Spleen (tissue), 11 donors: Measurements from ENCODE around the gene CECR2. TPM values are rescaled to one million over a fixed set of nuclear protein-coding genes. Genes with fewer than 3 reads are reported as not detected.
A peak's percentile ranks its signal among the peaks of the same experiment; 100 is the strongest.

ENCODE experiments used
- DNase-seq: peaks from one replicate; pipeline ENCODE4 v3.0.0-alpha.2; 2020
- H3K27ac ChIP-seq, 8 donors: fragments of 200-600 bp; sonication (generic) in 7 of 8; 1 replicate in 4 of 8; 2 replicates in 4 of 8; pipeline versions ENCODE4 v1.5.0 to v1.8.0; 2016 to 2021; ENCODE audit warnings: inconsistent platforms in 4 of 8, mild to moderate bottlenecking in 4 of 8, moderate library complexity in 1 of 8
- H3K27me3 ChIP-seq, 7 donors: fragments of 200-600 bp; sonication (generic) in 6 of 7; replicated peaks in 1 of 7; 1 replicate in 4 of 7; 2 replicates in 3 of 7; pipeline versions ENCODE4 v1.5.0 to v1.8.0; 2016 to 2021; ENCODE audit warnings: inconsistent platforms in 3 of 7, mild to moderate bottlenecking in 1 of 7
- H3K36me3 ChIP-seq, 6 donors: fragments of 200-600 bp; sonication (generic) in 5 of 6; 1 replicate in 4 of 6; 2 replicates in 2 of 6; pipeline versions ENCODE4 v1.5.0 to v1.8.0; 2016 to 2021; ENCODE audit warnings: inconsistent platforms in 2 of 6
- H3K4me1 ChIP-seq, 6 donors: fragments of 200-600 bp; sonication (generic) in 5 of 6; 1 replicate in 3 of 6; 2 replicates in 3 of 6; pipeline versions ENCODE4 v1.5.0 to v1.8.0; 2016 to 2021; ENCODE audit warnings: inconsistent platforms in 3 of 6
- H3K4me3 ChIP-seq, 8 donors: fragments of 200-600 bp; sonication (generic) in 7 of 8; 1 replicate in 4 of 8; 2 replicates in 4 of 8; pipeline versions ENCODE4 v1.5.0 to v1.8.0; 2016 to 2021; ENCODE audit warnings: inconsistent platforms in 4 of 8, mild to moderate bottlenecking in 4 of 8, moderate library complexity in 2 of 8
- H3K9me3 ChIP-seq, 8 donors: fragments of 200-600 bp; sonication (generic) in 7 of 8; 1 replicate in 4 of 8; 2 replicates in 4 of 8; pipeline versions ENCODE4 v1.5.0 to v1.8.0; 2016 to 2021; ENCODE audit warnings: inconsistent platforms in 4 of 8
- POLR2A ChIP-seq, 3 donors: fragments of 450-650 bp; IDR thresholded peaks; one replicate each; pipeline ENCODE4 v1.5.1; 2017; ENCODE audit warnings: antibody characterized with exemption in 3 of 3, mild to moderate bottlenecking in 1 of 3
- POLR2AphosphoS5 ChIP-seq, 3 donors: sonication (generic); formaldehyde crosslinking; IDR thresholded peaks; one replicate each; pipeline ENCODE4 v1.5.1; 2017; ENCODE audit warnings: antibody characterized with exemption in 3 of 3
- WGBS, 5 donors: extraction: QIAGEN DNeasy Blood & Tissue Kit in 3 of 5; methylation state at CpG; one replicate each; pipeline versions ENCODE4 v1.1.5 to v1.1.7; 2013 to 2018; 5-methylcytosine and 5-hydroxymethylcytosine counted together
- intact Hi-C: fragments of 100-400 bp; cut with DNase I; formaldehyde crosslinking; loops from one replicate; pipeline ENCODE4 v1.15.0; 2023; ENCODE audit warnings: low total_unique reads
- polyA plus RNA-seq, 3 donors: library from polyadenylated mRNA; stranded (reverse); fragments of 200-250 nt; gene quantifications; one replicate each; pipeline ENCODE4 v1.2.1, GENCODE V29; 2013
- total RNA-seq, 7 donors: library from RNA; depleted of rRNA in 3 of 7; stranded (reverse); fragments of >200 nt in 3 of 7; fragmentation: NEBNext Ultra II Directional in 4 of 7; extraction: Animal tissue kit (Norgen Biotek cat#: 25700) in 4 of 7; gene quantifications; one replicate each; pipeline versions ENCODE4 v1.1.0 to v1.2.1, GENCODE V29; 2016 to 2021
- TF ChIP-seq, protein P1 (sequence below), 11 experiments: fragments of 200-600 bp in 7 of 11; fragments of 450-650 bp in 4 of 11; sonication (generic) in 4 of 11; IDR thresholded peaks in 8 of 11; conservative IDR thresholded peaks in 3 of 11; 1 replicate in 7 of 11; 2 replicates in 4 of 11; pipeline versions ENCODE4 v1.4.0 to v1.8.0; 2016 to 2021; ENCODE audit warnings: antibody characterized with exemption in 11 of 11, inconsistent platforms in 4 of 11, mild to moderate bottlenecking in 1 of 11
- donor health status: healthy with polysubstance abuse.
- donor health status: DM: no; HTN: no; CAD: no; lungs with moderate emphysema.
- donor health status: DM: no; HTN: no; CAD: no.
- donor health status: Bipolar disorder and iron deficiency.
- donor health status: healthy.
- donor health status: DM: no; HTN: no; CAD: no.
- donor health status: DM: yes; HTN: yes; CAD: no.

Gene CECR2
- total and polyA plus RNA-seq, 10 donors, result 0.05 to 3.0 (median 0.91) TPM

DNA sequence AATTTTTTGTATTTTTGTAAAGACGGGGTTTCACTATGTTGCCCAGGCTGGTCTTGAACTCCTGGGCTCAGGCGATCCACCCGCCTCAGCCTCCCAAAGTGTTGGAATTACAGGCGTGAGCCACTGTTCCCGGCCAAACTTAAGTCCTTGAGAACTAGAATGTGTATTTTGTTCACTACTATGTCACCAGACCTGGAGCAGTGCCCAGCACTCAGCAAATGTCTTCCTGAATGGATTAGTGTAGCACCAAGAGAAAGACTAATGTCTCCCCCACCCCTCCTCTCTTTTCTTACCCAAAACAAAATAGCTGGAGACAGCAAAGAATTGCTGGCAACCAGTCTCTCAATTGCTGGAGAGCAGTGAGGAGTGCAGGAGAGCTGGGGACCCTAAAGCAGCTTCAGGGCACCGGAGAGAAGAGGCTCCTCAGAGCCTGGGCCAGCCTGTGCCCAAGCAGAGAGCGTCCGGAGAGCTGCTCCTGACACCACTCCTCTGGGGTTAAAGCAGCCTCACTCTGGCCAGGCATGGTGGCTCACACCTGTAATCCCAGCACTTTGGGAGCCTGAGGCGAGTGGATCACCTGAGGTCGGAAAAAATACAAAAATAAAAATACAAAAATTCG, 209.0 kb downstream of the CECR2 start:
- Histone ChIP-seq H3K9me3 (no peaks in the 10 kb centered on the region), H3K27me3 (peaks cover 0 to 18% (median 0%) of the 10 kb centered on the region in 7 donors), H3K4me3 (no peak overlapping the region), H3K36me3 (peaks cover 0 to 9% (median 0%) of the 10 kb centered on the region in 6 donors), H3K4me1 (no peaks in the 10 kb centered on the region), H3K27ac (peak overlapping the region in 6 of 8 donors; percentile 40 to 69 (median 64))
- DNase-seq, result no peak
- 63 to 79% (median 75%) methylated on average over 11 of the region's 11 CpGs for WGBS, 5 donors
- no peak for TF ChIP-seq POLR2A (IDR thresholded peaks at IDR 0.05)
- TF ChIP-seq, protein P1, sequence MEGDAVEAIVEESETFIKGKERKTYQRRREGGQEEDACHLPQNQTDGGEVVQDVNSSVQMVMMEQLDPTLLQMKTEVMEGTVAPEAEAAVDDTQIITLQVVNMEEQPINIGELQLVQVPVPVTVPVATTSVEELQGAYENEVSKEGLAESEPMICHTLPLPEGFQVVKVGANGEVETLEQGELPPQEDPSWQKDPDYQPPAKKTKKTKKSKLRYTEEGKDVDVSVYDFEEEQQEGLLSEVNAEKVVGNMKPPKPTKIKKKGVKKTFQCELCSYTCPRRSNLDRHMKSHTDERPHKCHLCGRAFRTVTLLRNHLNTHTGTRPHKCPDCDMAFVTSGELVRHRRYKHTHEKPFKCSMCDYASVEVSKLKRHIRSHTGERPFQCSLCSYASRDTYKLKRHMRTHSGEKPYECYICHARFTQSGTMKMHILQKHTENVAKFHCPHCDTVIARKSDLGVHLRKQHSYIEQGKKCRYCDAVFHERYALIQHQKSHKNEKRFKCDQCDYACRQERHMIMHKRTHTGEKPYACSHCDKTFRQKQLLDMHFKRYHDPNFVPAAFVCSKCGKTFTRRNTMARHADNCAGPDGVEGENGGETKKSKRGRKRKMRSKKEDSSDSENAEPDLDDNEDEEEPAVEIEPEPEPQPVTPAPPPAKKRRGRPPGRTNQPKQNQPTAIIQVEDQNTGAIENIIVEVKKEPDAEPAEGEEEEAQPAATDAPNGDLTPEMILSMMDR (IDR thresholded peaks at IDR 0.05 in 8 of 11, conservative IDR thresholded peaks at IDR 0.05 in 3 of 11), result no peak
- peak in 1 of 3 donors; percentile 46 for TF ChIP-seq POLR2AphosphoS5 (IDR thresholded peaks at IDR 0.05)
- intact Hi-C loops, result no loop called here

DNA sequence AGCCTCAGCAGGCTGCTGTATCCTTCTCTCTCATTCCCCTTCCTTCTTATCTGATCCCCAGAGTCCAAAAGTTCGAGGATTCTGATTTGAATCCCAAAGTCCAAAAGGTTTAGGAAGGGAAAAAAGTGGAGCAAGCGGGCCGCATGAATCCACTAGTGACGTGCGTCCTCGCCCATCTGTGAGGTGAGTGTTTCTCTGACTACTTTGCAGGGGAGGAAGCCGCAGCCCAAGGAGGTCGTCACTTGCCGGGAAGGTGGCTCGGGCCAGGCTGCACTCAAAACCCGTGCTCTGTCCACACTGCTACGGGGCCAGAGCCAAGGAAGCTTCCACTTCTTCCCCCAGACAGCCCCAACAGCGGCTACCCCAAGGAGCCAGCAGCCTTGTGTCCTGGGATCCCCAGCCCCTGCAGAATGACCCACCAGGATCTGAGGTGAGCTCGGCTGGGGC, 210.3 kb downstream of the CECR2 start:
- Histone ChIP-seq H3K27ac (peak overlapping the region in 1 of 8 donors; percentile 64), H3K4me3 (no peak overlapping the region), H3K9me3 (no peaks in the 10 kb centered on the region), H3K4me1 (no peaks in the 10 kb centered on the region), H3K27me3 (peaks cover 0 to 10% (median 0%) of the 10 kb centered on the region in 7 donors), H3K36me3 (peaks cover 0 to 9% (median 0%) of the 10 kb centered on the region in 6 donors)
- intact Hi-C loops, result no loop called here
- TF ChIP-seq POLR2AphosphoS5 (IDR thresholded peaks at IDR 0.05), result no peak
- no peak for TF ChIP-seq POLR2A (IDR thresholded peaks at IDR 0.05)
- TF ChIP-seq, protein P1 (IDR thresholded peaks at IDR 0.05 in 8 of 11, conservative IDR thresholded peaks at IDR 0.05 in 3 of 11), result no peak
- DNase-seq, result no peak
- 88 to 93% (median 90%) methylated on average over 11 to 14 of the region's 14 CpGs for WGBS, 5 donors

DNA sequence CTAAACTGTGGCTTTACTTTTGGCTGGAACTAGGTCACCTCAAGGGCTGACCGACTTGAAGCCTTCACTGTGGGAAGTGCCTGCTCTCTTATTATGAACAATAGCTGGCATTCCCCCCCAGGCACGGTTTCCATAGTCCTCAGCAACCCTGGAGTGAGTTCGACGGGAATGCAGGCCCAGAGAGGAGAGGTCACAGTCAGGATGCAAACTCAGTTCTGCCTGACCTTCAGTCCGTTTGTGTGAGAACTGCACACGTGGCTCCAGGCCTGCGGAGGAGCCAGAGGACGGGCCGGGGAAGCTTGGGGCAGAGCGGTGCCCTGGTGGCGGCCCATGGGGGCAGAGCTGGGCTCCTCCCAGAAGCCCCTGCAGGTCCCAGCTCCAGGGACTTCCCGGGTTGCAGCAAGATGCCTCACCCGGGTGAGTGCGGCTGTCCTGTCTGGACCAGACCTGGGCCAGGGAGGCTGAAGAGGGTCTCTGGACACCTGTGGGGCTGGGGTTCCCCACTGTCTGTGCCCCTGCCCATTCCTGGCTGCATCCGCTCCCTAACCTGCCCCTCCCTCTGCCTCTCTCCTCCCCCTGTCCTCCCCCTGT, 211.3 kb downstream of the CECR2 start:
- no peaks in the 10 kb centered on the region for H3K9me3 ChIP-seq
- H3K4me3 ChIP-seq, result no peak overlapping the region
- 59 to 76% (median 69%) methylated on average over 12 to 15 of the region's 15 CpGs for WGBS, 5 donors
- H3K4me1 ChIP-seq, result no peaks in the 10 kb centered on the region
- peaks cover 0 to 10% (median 0%) of the 10 kb centered on the region in 7 donors for H3K27me3 ChIP-seq
- peaks cover 0 to 9% (median 0%) of the 10 kb centered on the region in 6 donors for H3K36me3 ChIP-seq
- no peak overlapping the region for H3K27ac ChIP-seq
- intact Hi-C loops, result no loop called here
- TF ChIP-seq, protein P1 (IDR thresholded peaks at IDR 0.05 in 8 of 11, conservative IDR thresholded peaks at IDR 0.05 in 3 of 11), result no peak
- TF ChIP-seq POLR2AphosphoS5 (IDR thresholded peaks at IDR 0.05) (no peak), POLR2A (IDR thresholded peaks at IDR 0.05) (no peak)
- DNase-seq, result no peak

DNA sequence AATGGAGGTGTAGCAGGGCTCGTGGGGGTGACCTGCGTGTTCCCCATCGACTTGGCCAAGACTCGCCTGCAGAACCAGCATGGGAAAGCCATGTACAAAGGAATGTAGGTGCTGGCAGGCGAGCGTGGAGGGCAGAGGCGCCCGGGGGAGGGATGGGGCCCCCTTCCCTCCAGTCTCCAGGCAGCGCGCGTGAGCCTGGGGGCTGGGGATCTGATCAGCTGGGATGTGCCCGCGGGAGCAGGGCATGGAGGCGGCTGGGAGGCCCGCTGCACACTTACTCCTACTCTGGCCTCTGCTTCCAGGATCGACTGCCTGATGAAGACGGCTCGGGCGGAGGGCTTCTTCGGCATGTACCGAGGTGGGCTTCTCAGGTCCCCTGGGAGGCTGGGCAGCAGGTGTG, 211.8 kb downstream of the CECR2 start:
- Histone ChIP-seq H3K4me1 (no peaks in the 10 kb centered on the region), H3K36me3 (peaks cover 0 to 9% (median 0%) of the 10 kb centered on the region in 6 donors)
- intact Hi-C loops, result no loop called here

More for the DNA sequence above, 211.8 kb downstream of the CECR2 start:
- WGBS, 5 donors, result 77 to 91% (median 86%) methylated on average over 18 to 21 of the region's 21 CpGs
- Histone ChIP-seq H3K4me3 (no peak overlapping the region), H3K27ac (no peak overlapping the region), H3K9me3 (no peaks in the 10 kb centered on the region), H3K27me3 (peaks cover 0 to 10% (median 0%) of the 10 kb centered on the region in 7 donors)
- DNase-seq, result no peak
- TF ChIP-seq, protein P1 (IDR thresholded peaks at IDR 0.05 in 8 of 11, conservative IDR thresholded peaks at IDR 0.05 in 3 of 11), result no peak
- TF ChIP-seq POLR2AphosphoS5 (IDR thresholded peaks at IDR 0.05), result peak in 1 of 3 donors; percentile 10
- TF ChIP-seq POLR2A (IDR thresholded peaks at IDR 0.05), result no peak
